GM18951 (cell line): ENCODE data around the gene NDST3.

Experiments used
- POLR2A ChIP-seq: IDR thresholded peaks from 4 replicates; pipeline ENCODE4 v1.6.1; 2011; ENCODE audit warnings: mild to moderate bottlenecking; ENCODE audit not compliant: insufficient read length, insufficient read depth; ENCODE audit errors: extremely low read depth
- in situ Hi-C: fragments of 300-500 bp; cut with MboI; formaldehyde crosslinking; loops from one replicate; pipeline ENCODE4 v1.12.0; 2022; ENCODE audit warnings: low sequenced_read_pairs, mixed read lengths, inconsistent platforms; ENCODE audit not compliant: unreplicated experiment

Gene NDST3

DNA sequence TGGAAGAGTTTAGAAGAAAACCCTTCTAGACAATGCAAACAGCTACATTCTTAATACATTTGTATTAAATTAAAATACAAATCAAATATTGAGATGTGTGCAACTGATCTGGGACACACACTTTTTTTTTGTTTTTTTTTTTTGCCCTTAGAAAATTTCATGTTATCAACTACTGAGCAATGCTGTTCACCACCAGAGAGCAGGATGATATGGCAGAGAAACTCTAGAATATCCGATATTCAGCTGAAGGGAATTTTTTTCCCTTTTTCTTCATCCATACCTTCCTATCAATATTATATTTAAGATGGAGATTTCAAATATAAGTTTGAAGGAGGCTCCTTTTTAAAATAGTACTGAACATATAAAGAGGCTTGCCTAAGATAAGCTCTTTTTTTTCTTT is 1.0 kb downstream of the NDST3 start:
- in situ Hi-C loops = no loop called here
- TF ChIP-seq POLR2A = no peak

DNA sequence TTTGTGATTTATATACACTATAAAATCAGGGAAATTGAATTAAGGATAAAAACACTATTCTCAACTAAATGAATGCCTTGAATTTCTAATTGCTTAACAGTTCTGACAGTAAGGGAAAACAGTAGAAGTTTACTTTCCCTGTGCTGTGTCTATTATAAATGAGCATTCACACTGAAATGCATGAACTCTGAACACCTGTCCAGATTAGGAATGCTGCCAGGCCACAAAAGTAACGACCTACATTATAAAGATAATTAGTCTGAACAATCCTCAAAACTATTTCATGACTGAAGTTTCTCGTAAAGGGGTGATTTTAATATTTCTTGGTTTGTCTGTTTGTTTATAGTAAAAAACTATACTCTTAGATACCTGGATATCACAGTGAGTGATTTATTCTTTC is 2.0 kb downstream of the NDST3 start:
- in situ Hi-C loops = no loop called here
- no peak for TF ChIP-seq POLR2A

- in situ Hi-C loops = no loop called here
- TF ChIP-seq POLR2A = no peak
These were observed 3.7 kb downstream of the NDST3 start for GRCh38 chr4:118037955-118038354.

DNA sequence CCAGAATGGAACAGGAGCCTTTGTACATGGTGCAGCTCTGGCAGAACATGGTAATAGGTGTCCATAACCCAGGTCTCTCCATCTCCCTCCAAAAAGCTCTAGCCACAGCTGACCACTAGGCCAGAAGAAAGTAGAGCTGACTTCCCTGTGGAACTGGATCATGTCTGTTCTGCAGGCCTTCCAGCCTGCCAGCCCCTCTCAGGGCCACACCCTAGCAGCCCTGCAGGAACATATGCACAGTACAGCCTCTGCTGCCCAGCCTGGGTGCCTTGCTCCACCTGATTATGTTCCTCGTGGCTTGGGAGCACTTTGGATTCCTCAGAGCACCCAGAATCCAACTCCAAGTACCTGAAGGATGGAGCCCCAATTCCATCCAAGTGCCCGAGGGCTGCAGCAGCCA is 12.0 kb downstream of the NDST3 start:
- no peak for TF ChIP-seq POLR2A
- in situ Hi-C loops = no loop called here

DNA sequence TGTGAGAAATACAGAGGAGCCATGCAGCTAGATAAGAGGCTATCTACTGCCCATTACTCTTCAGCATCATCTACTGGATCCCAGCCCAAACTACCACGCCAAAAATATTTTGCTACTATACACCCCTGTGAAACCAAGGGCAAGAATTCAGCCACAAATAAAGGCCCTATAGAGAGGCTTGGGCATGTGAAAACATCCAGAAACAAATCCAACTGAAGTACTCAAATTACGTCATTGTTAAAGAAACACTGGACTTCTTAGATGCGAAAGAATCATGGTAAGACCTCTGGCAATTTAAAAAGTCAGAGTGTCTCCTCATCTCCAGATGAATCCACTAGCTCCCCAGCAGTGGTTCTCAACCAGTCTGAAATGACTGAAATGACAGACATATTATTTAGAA is 12.8 kb downstream of the NDST3 start:
- in situ Hi-C loops = no loop called here
- no peak for TF ChIP-seq POLR2A

GRCh38 chr4:118058955-118059354 is 24.7 kb downstream of the NDST3 start:
- TF ChIP-seq POLR2A = no peak
- in situ Hi-C loops = no loop called here

GRCh38 chr4:118059397-118059796 is 25.1 kb downstream of the NDST3 start:
- in situ Hi-C loops = no loop called here
- TF ChIP-seq POLR2A = no peak

GRCh38 chr4:118076958-118077766 is 42.9 kb downstream of the NDST3 start:
- in situ Hi-C loops = no loop called here
- TF ChIP-seq POLR2A = no peak

DNA sequence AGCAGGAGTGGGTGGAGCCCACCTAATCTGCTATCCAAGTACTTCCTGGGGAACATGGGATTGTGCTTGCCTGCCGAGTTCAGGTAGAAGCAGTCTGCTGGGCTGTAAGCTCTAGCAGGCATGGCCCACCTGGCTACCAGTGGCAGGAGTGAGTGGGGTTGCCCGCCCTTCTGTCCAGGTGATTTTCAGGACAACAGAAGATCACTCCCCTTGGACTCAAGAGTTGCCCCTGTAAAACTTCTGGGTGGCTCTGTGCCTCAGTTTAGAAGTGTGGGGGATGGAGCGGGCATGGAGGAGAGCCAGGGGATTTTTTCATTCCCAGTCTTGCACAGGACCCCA is 43.5 kb downstream of the NDST3 start:
- in situ Hi-C loops = no loop called here

DNA sequence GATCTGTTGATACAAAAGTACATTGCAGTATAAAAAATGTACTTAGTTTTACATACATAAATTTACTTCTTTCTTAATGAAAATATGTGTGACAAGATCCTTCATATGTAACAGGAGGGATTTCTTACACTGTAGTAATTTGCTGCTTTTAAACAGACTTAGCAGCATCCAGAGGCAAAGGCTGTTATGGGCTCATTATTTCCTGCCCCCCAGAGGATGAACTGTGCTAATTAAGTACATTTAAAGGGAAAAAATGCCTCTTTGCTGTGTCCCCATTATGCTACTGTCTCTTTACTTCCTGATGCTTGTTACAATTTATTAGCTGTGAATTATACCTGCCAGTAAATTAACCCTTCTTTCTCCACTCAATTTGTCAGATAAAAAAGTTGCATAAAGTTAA is 47.1 kb downstream of the NDST3 start:
- in situ Hi-C loops = no loop called here
- no peak for TF ChIP-seq POLR2A

More for the DNA sequence above, 43.5 kb downstream of the NDST3 start:
- no peak for TF ChIP-seq POLR2A

DNA sequence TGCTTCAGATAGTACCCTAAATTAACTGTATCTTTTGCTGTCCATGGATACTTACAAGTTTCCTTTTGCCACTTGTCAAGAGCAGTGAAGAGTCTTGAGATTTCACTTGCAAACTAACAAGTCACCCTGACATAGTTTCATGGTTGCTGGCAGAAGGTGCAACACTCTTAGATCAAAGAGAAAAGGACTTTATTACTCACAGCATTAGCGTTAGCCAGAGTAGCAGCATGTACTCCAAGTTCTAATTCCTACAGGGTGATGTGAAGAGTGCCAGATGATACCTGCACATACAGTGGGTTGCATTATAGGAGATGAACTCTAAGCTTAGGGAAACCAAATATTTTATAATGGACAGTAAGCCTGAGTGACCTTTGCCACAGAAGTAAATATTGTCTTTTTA is 47.9 kb downstream of the NDST3 start:
- in situ Hi-C loops = no loop called here
- TF ChIP-seq POLR2A = no peak

GRCh38 chr4:118085700-118086099 is 51.4 kb downstream of the NDST3 start:
- in situ Hi-C loops = no loop called here
- TF ChIP-seq POLR2A = no peak

DNA sequence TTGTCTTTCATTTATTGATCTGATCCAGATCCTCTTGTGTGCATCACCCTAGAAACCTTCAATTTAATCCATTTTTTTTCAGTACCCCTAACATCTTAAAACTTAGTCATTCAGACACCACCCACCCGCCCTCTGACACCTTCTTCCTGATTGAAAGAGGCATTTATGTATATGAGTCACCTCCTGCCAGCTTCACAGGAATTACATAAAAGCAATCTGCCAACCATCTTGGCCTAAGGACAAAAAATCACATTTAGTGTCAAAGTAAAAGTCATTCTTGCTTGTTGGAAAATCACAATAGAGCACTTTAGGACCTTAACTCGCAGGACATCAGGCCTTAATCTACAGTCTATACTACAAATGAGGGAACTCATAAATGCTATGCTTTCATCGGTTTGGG is 52.1 kb downstream of the NDST3 start:
- in situ Hi-C loops = no loop called here
- no peak for TF ChIP-seq POLR2A

GRCh38 chr4:118087366-118087765 is 53.1 kb downstream of the NDST3 start:
- in situ Hi-C loops = no loop called here
- no peak for TF ChIP-seq POLR2A

DNA sequence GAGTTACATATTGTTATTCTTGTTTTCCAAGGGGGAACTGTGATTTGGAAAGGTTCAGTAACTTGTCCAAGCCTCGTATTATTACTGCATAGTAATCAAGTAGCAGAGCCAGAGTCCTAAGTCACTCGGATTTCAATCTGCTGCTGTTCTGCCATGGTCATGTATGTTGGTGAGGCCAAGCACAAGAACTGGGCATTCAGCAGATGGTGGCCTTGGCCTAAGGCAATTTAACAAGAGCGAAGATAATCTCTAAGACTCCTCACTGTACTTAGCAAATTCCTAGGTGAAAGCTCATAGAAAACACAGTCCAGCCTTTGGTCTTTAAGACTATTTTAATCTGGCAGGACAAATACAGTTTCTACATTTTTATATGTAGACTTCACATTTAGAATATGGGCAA is 64.8 kb downstream of the NDST3 start:
- in situ Hi-C loops = no loop called here
- TF ChIP-seq POLR2A = no peak
